NB4 (cell line): ENCODE results near the gene SCAF4.
"Not testable (repeated sequence)": the region's sequence is repeated elsewhere in the genome, so short reads cannot be mapped to it uniquely, and the experiment has no call there.

ENCODE experiments used
- CTCF ChIP-seq: IDR thresholded peaks from one replicate; pipeline ENCODE4 v1.5.1; 2012; ENCODE audit warnings: low read depth, low read length
- MAX ChIP-seq: IDR thresholded peaks from 2 replicates; pipeline ENCODE4 v1.6.1; 2011; ENCODE audit warnings: low read depth, low read length
- MYC ChIP-seq: IDR thresholded peaks from 2 replicates; pipeline ENCODE4 v1.6.1; 2011; ENCODE audit warnings: low read depth, low read length

DNA sequence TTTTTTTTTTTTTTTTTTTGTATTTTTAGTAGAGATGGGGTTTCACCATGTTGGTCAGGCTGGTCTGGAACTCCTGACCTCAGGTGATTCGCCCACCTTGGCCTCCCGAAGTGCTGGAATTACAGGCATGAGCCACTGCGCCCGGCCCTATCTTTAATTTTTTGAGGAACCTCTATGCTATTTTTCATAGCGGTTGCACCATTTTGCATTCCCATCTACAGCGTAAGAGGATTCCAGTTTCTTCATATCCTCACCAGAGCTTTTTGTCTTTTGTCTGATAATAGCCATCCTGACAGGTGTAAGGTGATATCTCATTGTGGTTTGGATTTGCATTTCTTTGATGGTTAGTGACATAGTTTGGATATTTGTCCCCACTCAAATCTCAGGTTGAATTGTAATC, 100.0 kb downstream of the SCAF4 start:
- TF ChIP-seq CTCF, MAX, MYC: not testable (repeated sequence)
